ENCODE measurements around the gene ANAPC7.
"Not testable (repeated sequence)": the region's sequence is repeated elsewhere in the genome, so short reads cannot be mapped to it uniquely, and the experiment has no call there.

ANAPC7 gene

DNA sequence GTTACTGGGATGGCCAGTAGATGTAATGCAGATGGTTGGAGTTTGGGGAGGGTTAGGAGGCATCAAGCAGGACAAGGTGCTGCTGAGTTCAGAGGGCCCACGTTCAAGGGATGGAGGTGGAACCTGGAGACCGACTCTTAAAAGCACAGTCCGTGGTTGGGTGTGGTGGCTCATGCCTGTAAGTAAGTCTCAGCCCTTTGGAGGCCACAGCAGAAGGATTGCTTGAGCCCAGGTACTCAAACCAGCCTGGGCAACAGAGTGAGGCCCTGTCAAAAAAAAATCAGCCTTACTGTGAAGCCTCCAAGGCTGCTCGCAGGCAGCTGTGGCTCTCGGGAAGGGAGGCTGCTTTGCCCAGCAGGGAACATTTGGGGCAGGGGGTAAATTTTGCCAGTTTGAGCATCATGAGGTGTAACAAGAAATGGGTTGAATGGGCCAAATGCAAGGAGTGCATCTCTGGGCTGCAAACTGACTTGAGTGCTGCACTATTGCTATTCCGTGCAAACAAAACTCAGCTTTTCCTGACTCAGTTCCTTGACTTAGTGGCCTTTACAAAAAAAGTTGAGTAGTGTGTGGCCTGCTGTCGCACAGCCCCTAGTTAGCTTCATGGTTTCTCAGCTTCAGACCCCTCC is 55.0 kb downstream of the ANAPC7 start:
- no peak for DNase-seq (ENCODE audit: low spot score)

- no peak for DNase-seq (ENCODE audit: low spot score)
Observed at GRCh38 chr12:110347767-110348166, 55.7 kb downstream of the ANAPC7 start.

GRCh38 chr12:110345963-110346362 is 57.5 kb downstream of the ANAPC7 start:
- DNase-seq (ENCODE audit: low spot score), result no peak

DNA sequence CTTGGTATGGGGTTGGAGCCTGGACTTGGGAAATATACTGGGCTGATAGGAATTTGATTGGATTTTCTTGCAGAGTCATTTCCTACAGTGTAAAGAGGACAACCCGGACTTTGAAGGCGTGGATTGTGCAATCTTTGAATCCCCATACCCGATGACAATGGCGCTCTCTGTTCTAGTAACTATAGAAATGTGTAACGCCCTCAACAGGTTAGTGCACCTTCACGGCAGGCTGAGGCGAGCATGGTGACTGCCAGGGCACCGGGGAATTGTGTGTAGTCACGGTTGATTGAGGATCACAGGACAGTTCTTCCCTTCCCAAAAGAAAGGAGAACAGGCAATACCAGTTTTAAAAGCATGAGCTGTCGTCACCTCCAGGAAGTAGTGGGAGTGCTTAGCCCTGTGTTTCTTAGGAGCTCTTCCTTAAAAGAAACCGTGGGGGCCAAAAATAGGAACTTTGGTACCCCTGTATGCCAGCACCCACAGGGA is 58.3 kb downstream of the ANAPC7 start:
- DNase-seq (ENCODE audit: low spot score), result no peak

DNA sequence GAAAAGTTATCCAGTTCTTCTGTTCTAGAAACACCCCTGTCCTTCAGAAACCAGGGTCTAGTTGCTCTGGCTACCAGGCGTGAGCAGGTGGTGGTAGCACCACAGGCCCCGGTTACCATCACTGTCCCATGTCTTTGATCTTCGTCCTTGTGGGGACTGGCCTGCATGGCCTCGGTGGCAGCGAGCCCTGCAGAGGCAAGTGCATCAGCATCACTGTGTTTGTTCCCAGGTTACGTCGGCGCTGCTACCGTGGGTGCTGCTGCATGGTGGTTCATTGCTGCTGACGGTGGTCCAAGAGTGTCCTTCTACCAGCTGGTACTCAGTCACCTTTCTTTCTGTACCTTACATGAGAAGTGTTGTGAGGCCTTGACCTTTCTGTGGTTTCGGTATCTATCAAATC is 58.9 kb downstream of the ANAPC7 start:
- no peak for DNase-seq (ENCODE audit: low spot score)

DNA sequence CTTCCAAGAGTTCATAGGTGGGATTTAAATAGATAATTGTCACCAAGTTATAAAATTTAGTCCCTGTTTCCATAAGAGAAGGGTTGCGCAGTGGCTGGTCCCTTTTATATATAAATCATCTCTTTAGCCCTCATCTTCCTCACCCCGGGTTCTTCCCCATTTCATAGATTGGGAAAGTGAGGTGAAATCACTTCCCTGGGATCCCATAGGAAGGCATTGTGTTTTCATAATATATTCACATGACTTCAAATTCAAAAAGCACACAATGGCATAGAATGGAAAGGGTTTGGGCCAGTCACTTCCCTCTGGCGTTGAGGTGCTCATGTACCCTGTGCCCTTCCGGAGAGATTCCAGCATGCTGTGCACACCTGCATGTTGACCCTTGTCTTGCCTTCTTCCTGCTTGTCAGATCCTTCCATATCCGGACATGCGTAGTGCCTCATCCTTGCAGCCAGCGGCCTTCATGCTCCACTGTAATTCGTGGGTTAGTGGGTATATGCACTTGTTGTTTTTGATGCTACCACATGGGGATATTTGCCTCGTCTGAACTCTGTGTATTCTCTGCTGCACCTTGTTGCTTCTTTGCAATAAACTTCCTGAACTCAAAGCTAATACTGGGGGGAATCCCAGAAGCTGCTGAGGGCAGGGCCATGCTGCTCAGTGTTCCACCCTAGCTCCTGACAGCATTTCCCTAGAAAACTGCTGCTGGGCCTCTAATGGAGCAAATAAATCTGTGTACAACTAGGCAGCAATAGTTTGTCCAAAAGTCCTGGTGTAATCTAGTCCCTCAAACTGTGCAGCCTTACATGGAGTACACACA is 59.6 kb downstream of the ANAPC7 start:
- no peak for DNase-seq (ENCODE audit: low spot score)

DNA sequence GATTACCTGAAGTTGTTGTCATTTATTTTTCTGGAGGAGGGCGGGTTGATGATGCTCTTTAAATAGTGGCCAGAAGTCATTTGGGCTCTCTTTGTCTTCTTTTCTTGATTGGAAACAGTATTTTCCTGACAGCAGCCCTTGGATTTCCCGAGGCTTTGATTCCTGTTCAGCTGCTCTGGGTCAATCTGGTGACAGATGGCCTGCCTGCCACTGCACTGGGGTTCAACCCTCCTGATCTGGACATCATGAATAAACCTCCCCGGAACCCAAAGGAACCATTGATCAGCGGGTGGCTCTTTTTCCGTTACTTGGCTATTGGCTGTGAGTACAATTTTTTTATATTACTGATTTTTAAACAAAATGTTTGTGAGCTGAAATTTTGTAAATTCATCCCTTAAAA is 60.4 kb downstream of the ANAPC7 start:
- no peak for DNase-seq (ENCODE audit: low spot score)

DNA sequence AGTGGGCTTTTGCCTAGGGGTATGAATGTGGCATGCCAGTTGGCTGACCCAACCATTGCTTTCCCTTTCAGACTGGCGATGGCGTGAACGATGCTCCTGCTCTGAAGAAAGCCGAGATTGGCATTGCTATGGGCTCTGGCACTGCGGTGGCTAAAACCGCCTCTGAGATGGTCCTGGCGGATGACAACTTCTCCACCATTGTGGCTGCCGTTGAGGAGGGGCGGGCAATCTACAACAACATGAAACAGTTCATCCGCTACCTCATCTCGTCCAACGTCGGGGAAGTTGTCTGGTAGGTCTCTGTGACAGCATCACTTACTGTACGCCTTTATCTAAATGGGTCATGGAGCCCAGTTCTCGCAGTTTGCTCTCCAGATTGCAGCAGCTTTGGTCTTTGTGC is 61.4 kb downstream of the ANAPC7 start:
- no peak for DNase-seq (ENCODE audit: low spot score)

DNA sequence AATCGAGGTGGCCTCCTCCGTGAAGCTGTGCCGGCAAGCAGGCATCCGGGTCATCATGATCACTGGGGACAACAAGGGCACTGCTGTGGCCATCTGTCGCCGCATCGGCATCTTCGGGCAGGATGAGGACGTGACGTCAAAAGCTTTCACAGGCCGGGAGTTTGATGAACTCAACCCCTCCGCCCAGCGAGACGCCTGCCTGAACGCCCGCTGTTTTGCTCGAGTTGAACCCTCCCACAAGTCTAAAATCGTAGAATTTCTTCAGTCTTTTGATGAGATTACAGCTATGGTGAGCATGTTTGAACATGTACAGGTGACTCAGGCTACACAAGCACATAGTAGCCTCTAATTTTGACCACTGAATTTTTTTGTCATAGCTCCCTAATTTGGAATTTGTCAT is 62.8 kb downstream of the ANAPC7 start:
- DNase-seq (ENCODE audit: low spot score), result no peak

DNA sequence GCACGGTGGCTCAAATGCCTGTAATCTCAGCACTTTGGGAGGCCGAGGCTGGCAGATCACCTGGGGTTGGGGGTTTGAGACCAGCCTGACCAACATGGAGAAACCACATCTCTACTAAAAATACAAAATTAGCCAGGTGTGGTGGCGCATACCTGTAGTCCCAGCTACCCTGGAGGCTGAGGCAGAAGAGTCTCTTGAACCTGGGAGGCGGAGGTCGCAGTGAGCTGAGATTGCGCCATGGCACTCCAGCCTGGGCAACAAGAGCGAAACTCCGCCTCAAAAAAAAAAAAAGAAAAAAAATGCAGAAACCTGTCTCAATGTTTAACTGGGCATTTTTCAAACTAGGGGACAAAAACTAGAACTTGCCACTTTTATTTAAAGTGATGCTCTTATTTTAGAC is 63.2 kb downstream of the ANAPC7 start:
- DNase-seq (ENCODE audit: low spot score), result not testable (repeated sequence)

GRCh38 chr12:110339184-110339952 is 64.1 kb downstream of the ANAPC7 start:
- no peak for DNase-seq (ENCODE audit: low spot score)

DNA sequence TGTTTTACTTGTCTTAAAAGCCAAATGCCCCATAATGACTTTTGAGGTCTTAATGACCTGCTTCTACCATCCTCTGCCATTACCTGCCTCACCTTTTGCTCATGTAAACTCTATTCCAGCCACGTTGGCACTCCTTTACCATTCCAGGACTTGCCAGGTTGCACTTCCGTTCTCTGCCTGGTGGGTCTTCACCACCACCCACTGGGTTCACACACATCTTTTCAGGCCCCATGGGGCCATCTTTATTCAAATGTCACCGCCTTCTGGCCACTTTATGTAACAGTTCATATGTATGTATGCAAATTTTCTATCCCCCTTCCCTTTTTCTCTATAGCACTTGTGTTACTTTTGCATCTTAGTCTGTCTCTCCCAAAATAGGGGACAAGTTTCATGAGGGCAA is 64.8 kb downstream of the ANAPC7 start:
- DNase-seq (ENCODE audit: low spot score), result no peak

DNA sequence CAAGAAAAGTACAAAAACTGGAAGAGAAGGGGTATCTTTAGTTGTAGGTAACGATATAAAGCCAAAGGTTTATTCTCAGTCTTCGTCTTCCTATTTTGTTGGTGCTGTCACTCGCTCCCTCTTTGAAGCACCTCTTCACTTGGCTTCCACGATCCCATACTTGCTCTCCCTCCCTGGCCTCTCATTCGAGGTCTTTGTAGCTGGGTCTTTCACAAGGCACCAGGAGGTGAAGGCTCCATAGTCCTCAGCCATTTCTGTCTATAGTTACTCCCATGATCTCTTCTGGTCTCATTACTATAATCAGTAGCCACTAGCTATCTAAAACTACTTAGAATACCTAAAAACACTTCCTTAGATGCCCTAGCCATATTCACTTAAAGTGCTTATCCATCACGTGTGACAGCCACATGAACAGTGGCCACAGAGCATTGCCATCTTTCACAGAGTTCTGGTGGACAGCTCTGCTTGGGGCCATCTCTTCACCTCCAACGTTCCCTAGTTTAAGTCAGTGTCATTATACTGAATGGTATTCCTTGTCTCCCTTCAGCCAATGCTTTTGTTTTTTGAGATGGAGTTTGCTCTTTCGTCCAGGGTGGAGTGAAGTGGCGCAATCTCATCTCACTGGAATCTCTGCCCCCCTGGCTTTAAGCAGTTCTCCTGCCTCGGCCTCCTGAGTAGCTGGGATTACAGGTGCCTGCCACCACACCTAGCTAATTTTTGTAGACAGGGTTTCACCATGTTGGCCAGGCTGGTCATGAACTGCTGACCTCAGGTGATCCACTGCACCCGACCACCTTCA is 65.4 kb downstream of the ANAPC7 start:
- DNase-seq (ENCODE audit: low spot score), result no peak

DNA sequence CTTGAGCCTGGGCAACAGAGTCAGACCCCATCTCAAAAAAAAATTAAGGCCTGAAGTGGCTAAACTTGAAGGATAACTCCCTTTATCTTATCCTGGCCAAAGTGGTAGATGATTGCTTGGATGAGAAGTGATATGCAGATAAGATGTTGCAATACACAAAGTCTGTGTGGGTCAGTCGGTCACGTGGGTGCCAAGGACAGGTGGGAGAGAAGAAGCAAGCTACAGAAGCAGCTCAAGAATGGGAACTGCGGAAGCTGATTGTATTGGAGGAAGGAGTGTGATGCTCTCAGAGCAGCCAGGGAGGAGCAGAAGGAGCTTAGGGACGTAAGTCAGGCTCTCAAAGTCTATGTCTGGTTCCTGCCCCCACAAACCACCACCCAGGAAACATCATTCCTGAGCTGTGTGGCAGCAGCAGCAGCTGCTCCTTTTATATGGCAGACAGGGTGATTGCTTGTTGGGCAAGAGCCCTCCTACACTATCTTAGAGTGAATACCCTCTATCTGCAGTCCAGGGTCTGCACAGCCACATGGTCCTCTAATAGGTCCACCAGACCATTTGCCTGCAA is 67.9 kb downstream of the ANAPC7 start:
- DNase-seq (ENCODE audit: low spot score), result no peak

GRCh38 chr12:110333201-110333600 is 70.3 kb downstream of the ANAPC7 start:
- DNase-seq (ENCODE audit: low spot score), result no peak

DNA sequence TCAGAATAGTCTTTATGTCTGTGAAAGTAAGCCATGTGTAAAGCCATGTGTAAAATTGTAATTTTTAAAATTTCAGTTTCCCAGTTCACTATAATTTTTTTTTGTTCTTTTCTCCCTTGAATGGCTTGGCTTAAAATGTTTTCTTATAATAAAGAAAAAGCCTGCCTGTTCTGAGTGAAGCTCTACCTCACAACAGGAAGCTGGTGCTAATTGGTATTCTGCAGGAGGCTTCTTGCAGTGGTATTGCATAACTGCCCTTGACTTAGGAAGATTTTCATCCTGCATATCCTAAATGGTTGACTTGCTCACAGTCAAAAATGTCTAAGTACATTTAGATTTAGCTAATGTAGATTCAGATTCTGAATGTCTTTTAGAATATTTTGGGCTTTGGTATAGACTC is 73.0 kb downstream of the ANAPC7 start:
- no peak for DNase-seq (ENCODE audit: low spot score)

DNA sequence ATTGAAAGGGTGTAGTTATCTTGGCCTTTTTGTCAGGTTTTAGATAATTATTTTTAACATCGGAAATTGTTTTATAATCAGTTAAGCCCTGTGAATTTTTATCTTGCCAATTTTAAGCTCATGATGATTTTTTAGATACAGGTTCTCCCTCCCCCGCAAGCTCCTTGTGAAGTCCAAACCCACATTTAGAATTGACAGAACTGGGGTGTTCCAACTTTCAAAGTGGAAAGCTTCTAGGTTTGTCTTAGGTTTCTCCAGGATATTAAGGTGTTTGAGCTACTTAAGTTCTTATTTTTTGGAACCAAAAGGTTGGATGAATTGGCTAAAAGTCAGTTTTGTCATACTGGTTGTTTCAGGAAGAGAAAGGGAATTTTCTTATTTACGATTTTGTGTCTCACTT is 73.4 kb downstream of the ANAPC7 start:
- no peak for DNase-seq (ENCODE audit: low spot score)

GRCh38 chr12:110329710-110330109 is 73.8 kb downstream of the ANAPC7 start:
- DNase-seq (ENCODE audit: low spot score), result no peak

Measured in CD4-positive, alpha-beta T cell treated with Interleukin-6 at 100 ng/mL for 8 hours (primary cell).